Spleen (tissue), 7 donors: ENCODE data around the gene B4GALNT4.

Experiments used
- POLR2A ChIP-seq, 3 donors: fragments of 450-650 bp; IDR thresholded peaks; one replicate each; pipeline ENCODE4 v1.5.1; 2017; ENCODE audit warnings: antibody characterized with exemption in 3 of 3, mild to moderate bottlenecking in 1 of 3
- POLR2AphosphoS5 ChIP-seq, 3 donors: sonication (generic); formaldehyde crosslinking; IDR thresholded peaks; one replicate each; pipeline ENCODE4 v1.5.1; 2017; ENCODE audit warnings: antibody characterized with exemption in 3 of 3
- TF ChIP-seq, protein P1 (sequence below), 11 experiments: fragments of 200-600 bp in 7 of 11; fragments of 450-650 bp in 4 of 11; sonication (generic) in 4 of 11; IDR thresholded peaks in 8 of 11; conservative IDR thresholded peaks in 3 of 11; 1 replicate in 7 of 11; 2 replicates in 4 of 11; pipeline versions ENCODE4 v1.4.0 to v1.8.0; 2016 to 2021; ENCODE audit warnings: antibody characterized with exemption in 11 of 11, inconsistent platforms in 4 of 11, mild to moderate bottlenecking in 1 of 11
- donor health status: DM: no; HTN: no; CAD: no; lungs with moderate emphysema.
- donor health status: DM: no; HTN: no; CAD: no.
- donor health status: DM: no; HTN: no; CAD: no.

DNA sequence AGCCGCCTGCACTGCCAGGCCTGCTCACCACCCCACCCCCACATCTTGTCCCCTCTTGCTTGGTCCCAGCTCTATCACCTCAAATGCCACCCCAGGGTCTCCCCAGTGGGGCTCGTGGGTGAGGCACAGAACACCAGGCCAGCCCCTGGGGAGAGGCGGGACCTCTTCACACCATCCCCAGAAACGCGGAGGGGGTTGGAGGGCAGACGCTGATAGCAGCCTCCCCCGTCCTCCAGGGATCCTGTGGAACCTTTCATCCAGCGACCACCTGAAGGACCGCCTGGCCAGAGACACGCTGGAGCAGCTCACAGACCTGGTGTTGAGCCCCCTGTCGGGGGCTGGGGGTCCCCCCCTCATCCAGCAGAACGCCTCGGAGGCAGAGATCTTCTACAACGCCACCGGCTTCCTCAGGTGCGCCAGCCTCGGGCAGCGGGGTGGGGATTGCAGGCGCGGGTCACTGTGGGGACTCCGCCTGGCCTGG, 30.5 kb downstream of the B4GALNT4 start:
- TF ChIP-seq, protein P1, sequence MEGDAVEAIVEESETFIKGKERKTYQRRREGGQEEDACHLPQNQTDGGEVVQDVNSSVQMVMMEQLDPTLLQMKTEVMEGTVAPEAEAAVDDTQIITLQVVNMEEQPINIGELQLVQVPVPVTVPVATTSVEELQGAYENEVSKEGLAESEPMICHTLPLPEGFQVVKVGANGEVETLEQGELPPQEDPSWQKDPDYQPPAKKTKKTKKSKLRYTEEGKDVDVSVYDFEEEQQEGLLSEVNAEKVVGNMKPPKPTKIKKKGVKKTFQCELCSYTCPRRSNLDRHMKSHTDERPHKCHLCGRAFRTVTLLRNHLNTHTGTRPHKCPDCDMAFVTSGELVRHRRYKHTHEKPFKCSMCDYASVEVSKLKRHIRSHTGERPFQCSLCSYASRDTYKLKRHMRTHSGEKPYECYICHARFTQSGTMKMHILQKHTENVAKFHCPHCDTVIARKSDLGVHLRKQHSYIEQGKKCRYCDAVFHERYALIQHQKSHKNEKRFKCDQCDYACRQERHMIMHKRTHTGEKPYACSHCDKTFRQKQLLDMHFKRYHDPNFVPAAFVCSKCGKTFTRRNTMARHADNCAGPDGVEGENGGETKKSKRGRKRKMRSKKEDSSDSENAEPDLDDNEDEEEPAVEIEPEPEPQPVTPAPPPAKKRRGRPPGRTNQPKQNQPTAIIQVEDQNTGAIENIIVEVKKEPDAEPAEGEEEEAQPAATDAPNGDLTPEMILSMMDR (IDR thresholded peaks at IDR 0.05 in 8 of 11, conservative IDR thresholded peaks at IDR 0.05 in 3 of 11) = no peak
- TF ChIP-seq POLR2A (IDR thresholded peaks at IDR 0.05) = no peak
- no peak for TF ChIP-seq POLR2AphosphoS5 (IDR thresholded peaks at IDR 0.05)
